Neural cell (in vitro differentiated cells): ENCODE data around the gene EBPL. TPM values are rescaled to one million over a fixed set of nuclear protein-coding genes. Genes with fewer than 3 reads are reported as not detected.

ENCODE experiments used
- H2AFZ ChIP-seq: fragments of 200-600, 300-800 bp; sonication (generic), shearing (Covaris generic); 2 replicates; pipeline ENCODE4 v1.6.0; 2014; ENCODE audit warnings: low read depth, mild to moderate bottlenecking, antibody characterized with exemption, low read length, moderate library complexity
- H3F3A ChIP-seq: fragments of 200-600 bp; shearing (Covaris generic); 2 replicates; pipeline ENCODE4 v1.6.1; 2016; ENCODE audit warnings: mild to moderate bottlenecking, moderate library complexity, mixed read lengths, antibody characterized with exemption, low read length; ENCODE audit not compliant: insufficient read depth, poor library complexity, severe bottlenecking
- H3K27ac ChIP-seq: fragments of 200-600, 300-800 bp; sonication (generic), shearing (Covaris generic); 2 replicates; pipeline ENCODE4 v1.5.1; 2014; ENCODE audit warnings: mild to moderate bottlenecking, low read length, moderate library complexity
- H3K27me3 ChIP-seq: fragments of 300-800, 200-600 bp; sonication (generic), shearing (Covaris generic); 2 replicates; pipeline ENCODE4 v1.6.0; 2014; ENCODE audit warnings: mild to moderate bottlenecking, low read depth, low read length, moderate library complexity; ENCODE audit not compliant: insufficient read depth
- H3K36me3 ChIP-seq: fragments of 300-800, 200-600 bp; sonication (generic), shearing (Covaris generic); 2 replicates; pipeline ENCODE4 v1.5.1; 2014; ENCODE audit warnings: mild to moderate bottlenecking, antibody characterized with exemption, low read length, moderate library complexity; ENCODE audit not compliant: insufficient read depth
- H3K4me2 ChIP-seq: fragments of 300-800, 200-600 bp; sonication (generic), shearing (Covaris generic); 2 replicates; pipeline ENCODE4 v1.6.0; 2014; ENCODE audit warnings: mild to moderate bottlenecking, low read length
- H3K4me3 ChIP-seq: fragments of 300-800, 200-600 bp; sonication (generic), shearing (Covaris generic); 2 replicates; pipeline ENCODE4 v1.5.1; 2014; ENCODE audit warnings: mild to moderate bottlenecking, low read length, moderate library complexity
- H3K79me2 ChIP-seq: fragments of 200-600 bp; shearing (Covaris generic); replicated peaks from 2 replicates; pipeline ENCODE4 v1.6.0; 2014; ENCODE audit warnings: mild to moderate bottlenecking, low read length, moderate library complexity; ENCODE audit not compliant: insufficient read depth
- H3K9ac ChIP-seq: fragments of 300-800, 200-600 bp; sonication (generic), shearing (Covaris generic); 2 replicates; pipeline ENCODE4 v1.6.1; 2016; ENCODE audit warnings: mild to moderate bottlenecking, low read length, mixed read lengths
- H3K9me2 ChIP-seq: fragments of 200-600 bp; shearing (Covaris generic); 2 replicates; pipeline ENCODE4 v1.6.1; 2016; ENCODE audit warnings: mild to moderate bottlenecking, low read length, mixed read lengths; ENCODE audit not compliant: insufficient read depth
- H3K9me3 ChIP-seq: fragments of 200-600, 300-800 bp; sonication (generic), shearing (Covaris generic); 2 replicates; pipeline ENCODE4 v1.6.1; 2016; ENCODE audit warnings: mild to moderate bottlenecking, mixed run types, low read length, moderate library complexity, mixed read lengths
- H4K20me1 ChIP-seq: fragments of 200-600 bp; shearing (Covaris generic); 2 replicates; pipeline ENCODE4 v1.6.1; 2016; ENCODE audit warnings: mild to moderate bottlenecking, mixed run types; ENCODE audit not compliant: insufficient read depth
- EP300 ChIP-seq: fragments of 450-650 bp; conservative IDR thresholded peaks from 2 replicates; pipeline ENCODE4 v1.6.1; 2014; ENCODE audit warnings: antibody characterized with exemption, mild to moderate bottlenecking, moderate library complexity; ENCODE audit not compliant: poor library complexity, severe bottlenecking
- EZH2 ChIP-seq: fragments of 200-600, 300-800 bp; shearing (Covaris generic), sonication (generic); IDR thresholded peaks from 2 replicates; pipeline ENCODE4 v1.6.1; 2014; ENCODE audit warnings: antibody characterized with exemption, low read length, borderline replicate concordance, mild to moderate bottlenecking; ENCODE audit not compliant: insufficient read depth, poor library complexity, severe bottlenecking
- MXI1 ChIP-seq: fragments of 450-650 bp; conservative IDR thresholded peaks from 2 replicates; pipeline ENCODE4 v1.6.1; 2014; ENCODE audit warnings: antibody characterized with exemption, mild to moderate bottlenecking; ENCODE audit not compliant: poor library complexity, severe bottlenecking
- POLR2AphosphoS5 ChIP-seq: IDR thresholded peaks from 2 replicates; pipeline ENCODE4 v1.6.1; 2012
- RAD21 ChIP-seq: fragments of 450-650 bp; conservative IDR thresholded peaks from 2 replicates; pipeline ENCODE4 v1.6.1; 2014; ENCODE audit warnings: antibody characterized with exemption, mild to moderate bottlenecking, moderate library complexity
- SMC3 ChIP-seq: fragments of 450-650 bp; conservative IDR thresholded peaks from 2 replicates; pipeline ENCODE4 v1.6.1; 2014; ENCODE audit warnings: antibody characterized with exemption, mild to moderate bottlenecking, moderate library complexity; ENCODE audit not compliant: poor library complexity
- TAF1 ChIP-seq: IDR thresholded peaks from 2 replicates; pipeline ENCODE4 v1.6.1; 2012; ENCODE audit warnings: low read depth
- polyA plus RNA-seq: library from polyadenylated mRNA; depleted of rRNA; stranded (reverse); fragments of >200 nt; gene quantifications from 2 replicates; pipeline ENCODE4 v1.2.3, GENCODE V29; 2014
- TF ChIP-seq, protein P1 (sequence below): IDR thresholded peaks from 2 replicates; pipeline ENCODE4 v1.6.1; 2012; ENCODE audit warnings: borderline replicate concordance
- TF ChIP-seq, protein P2 (sequence below): fragments of 450-650 bp; IDR thresholded peaks from 2 replicates; pipeline ENCODE4 v1.5.1; 2014; ENCODE audit warnings: antibody characterized with exemption, mild to moderate bottlenecking, moderate library complexity; ENCODE audit not compliant: poor library complexity, severe bottlenecking

Gene EBPL
- polyA plus RNA-seq, 1 donor from 2014 or later = 41.2 TPM

DNA sequence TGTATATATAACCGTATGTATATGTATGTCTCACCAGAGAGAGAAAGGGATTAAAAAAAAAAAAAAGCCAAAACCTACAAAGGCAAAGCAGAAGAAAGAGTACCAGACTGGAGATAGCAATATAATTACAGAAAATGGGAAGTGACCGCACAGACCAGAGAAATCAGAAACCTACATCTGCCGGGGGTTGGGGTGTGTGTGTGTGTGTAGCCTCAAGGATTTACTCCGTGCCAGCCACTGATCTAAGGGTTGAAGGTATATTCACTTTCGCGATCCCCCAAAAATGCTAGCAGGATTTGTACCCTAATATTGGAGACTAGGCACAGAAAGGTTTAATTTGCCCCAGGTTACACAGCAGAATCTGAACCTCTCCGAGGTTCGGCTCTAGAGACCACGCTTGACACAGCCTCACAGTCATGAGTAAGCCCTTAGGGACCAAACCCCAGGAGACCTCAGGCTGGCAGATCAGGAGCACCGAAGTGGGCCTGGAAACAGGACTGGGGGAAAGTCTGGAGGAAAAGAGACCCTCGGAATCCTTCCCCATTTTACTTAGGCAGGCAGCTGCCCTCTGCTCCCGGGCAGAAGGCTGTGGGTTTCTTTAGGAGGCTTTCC lies 48.1 kb downstream of the EBPL start:
- no peak for TF ChIP-seq MXI1
- no peak for TF ChIP-seq RAD21
- no peak for TF ChIP-seq TAF1
- TF ChIP-seq, protein P1, sequence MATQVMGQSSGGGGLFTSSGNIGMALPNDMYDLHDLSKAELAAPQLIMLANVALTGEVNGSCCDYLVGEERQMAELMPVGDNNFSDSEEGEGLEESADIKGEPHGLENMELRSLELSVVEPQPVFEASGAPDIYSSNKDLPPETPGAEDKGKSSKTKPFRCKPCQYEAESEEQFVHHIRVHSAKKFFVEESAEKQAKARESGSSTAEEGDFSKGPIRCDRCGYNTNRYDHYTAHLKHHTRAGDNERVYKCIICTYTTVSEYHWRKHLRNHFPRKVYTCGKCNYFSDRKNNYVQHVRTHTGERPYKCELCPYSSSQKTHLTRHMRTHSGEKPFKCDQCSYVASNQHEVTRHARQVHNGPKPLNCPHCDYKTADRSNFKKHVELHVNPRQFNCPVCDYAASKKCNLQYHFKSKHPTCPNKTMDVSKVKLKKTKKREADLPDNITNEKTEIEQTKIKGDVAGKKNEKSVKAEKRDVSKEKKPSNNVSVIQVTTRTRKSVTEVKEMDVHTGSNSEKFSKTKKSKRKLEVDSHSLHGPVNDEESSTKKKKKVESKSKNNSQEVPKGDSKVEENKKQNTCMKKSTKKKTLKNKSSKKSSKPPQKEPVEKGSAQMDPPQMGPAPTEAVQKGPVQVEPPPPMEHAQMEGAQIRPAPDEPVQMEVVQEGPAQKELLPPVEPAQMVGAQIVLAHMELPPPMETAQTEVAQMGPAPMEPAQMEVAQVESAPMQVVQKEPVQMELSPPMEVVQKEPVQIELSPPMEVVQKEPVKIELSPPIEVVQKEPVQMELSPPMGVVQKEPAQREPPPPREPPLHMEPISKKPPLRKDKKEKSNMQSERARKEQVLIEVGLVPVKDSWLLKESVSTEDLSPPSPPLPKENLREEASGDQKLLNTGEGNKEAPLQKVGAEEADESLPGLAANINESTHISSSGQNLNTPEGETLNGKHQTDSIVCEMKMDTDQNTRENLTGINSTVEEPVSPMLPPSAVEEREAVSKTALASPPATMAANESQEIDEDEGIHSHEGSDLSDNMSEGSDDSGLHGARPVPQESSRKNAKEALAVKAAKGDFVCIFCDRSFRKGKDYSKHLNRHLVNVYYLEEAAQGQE = no peak
- TF ChIP-seq EP300 = no peak
- TF ChIP-seq SMC3 = no peak
- TF ChIP-seq, protein P2, sequence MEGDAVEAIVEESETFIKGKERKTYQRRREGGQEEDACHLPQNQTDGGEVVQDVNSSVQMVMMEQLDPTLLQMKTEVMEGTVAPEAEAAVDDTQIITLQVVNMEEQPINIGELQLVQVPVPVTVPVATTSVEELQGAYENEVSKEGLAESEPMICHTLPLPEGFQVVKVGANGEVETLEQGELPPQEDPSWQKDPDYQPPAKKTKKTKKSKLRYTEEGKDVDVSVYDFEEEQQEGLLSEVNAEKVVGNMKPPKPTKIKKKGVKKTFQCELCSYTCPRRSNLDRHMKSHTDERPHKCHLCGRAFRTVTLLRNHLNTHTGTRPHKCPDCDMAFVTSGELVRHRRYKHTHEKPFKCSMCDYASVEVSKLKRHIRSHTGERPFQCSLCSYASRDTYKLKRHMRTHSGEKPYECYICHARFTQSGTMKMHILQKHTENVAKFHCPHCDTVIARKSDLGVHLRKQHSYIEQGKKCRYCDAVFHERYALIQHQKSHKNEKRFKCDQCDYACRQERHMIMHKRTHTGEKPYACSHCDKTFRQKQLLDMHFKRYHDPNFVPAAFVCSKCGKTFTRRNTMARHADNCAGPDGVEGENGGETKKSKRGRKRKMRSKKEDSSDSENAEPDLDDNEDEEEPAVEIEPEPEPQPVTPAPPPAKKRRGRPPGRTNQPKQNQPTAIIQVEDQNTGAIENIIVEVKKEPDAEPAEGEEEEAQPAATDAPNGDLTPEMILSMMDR = no peak
- no peak for TF ChIP-seq POLR2AphosphoS5
- TF ChIP-seq EZH2 = no peak
- H3K4me3 ChIP-seq = no peak overlapping the region

DNA sequence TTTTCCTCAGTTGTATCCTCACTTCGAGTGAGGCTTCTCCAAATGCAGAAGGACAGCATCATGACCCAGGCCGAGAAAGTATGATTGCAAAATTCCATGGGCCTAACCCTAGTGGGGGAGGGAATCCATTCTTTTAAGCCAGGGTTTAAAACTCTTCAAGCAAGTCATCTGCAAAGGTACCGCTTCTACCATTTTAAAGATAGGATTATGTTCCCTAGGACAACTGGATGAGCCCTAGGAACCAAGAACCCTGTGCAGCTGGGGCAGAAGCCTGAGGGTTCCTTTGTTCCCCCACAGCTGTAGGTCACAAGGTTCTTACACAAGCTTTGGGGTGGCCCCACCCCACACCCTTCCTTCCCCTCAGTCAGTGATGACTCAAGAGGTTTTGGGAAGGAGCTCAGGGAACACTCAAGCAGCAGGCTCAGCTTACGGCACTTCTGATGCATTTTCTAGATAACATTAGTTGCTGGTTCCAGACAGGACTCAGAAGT lies 49.4 kb downstream of the EBPL start:
- TF ChIP-seq EP300 (no peak), POLR2AphosphoS5 (no peak)
- TF ChIP-seq, protein P1 = no peak
- H4K20me1 ChIP-seq = no peaks in the 10 kb centered on the region
- no peaks in the 10 kb centered on the region for H3K9me2 ChIP-seq
- H3F3A ChIP-seq = no peaks in the 10 kb centered on the region
- no peak overlapping the region for H3K4me3 ChIP-seq
- no peak overlapping the region for H2AFZ ChIP-seq
- H3K79me2 ChIP-seq = no peaks in the 10 kb centered on the region
- no peaks in the 10 kb centered on the region for H3K36me3 ChIP-seq
- no peaks in the 10 kb centered on the region for H3K9me3 ChIP-seq
- no peaks in the 10 kb centered on the region for H3K27me3 ChIP-seq
- H3K9ac ChIP-seq = no peak overlapping the region
- no peak overlapping the region for H3K27ac ChIP-seq
- H3K4me2 ChIP-seq = no peak overlapping the region

More for the DNA sequence above, 48.1 kb downstream of the EBPL start:
- no peaks in the 10 kb centered on the region for H3K79me2 ChIP-seq
- H3K9me2 ChIP-seq = no peaks in the 10 kb centered on the region
- H3K36me3 ChIP-seq = no peaks in the 10 kb centered on the region
- H3K27me3 ChIP-seq = no peaks in the 10 kb centered on the region
- H3F3A ChIP-seq = no peaks in the 10 kb centered on the region
- H2AFZ ChIP-seq = no peak overlapping the region
- no peaks in the 10 kb centered on the region for H4K20me1 ChIP-seq
- H3K4me2 ChIP-seq = no peak overlapping the region
- H3K27ac ChIP-seq = no peak overlapping the region
- no peaks in the 10 kb centered on the region for H3K9me3 ChIP-seq
- no peak overlapping the region for H3K9ac ChIP-seq
